NCI-H510A (cell line): ENCODE results near the gene SLC7A6OS.

Source experiments
- DNase-seq: peaks from one replicate; lab custom pipeline; 2025; lab: John Stamatoyannopoulos, UW

SLC7A6OS gene

GRCh38 chr16:68253721-68254120 is 57.0 kb downstream of the SLC7A6OS start:
- no peak for DNase-seq

- DNase-seq: no peak
Measured at GRCh38 chr16:68252383-68252782, 58.4 kb downstream of the SLC7A6OS start.

- no peak for DNase-seq
Measured at GRCh38 chr16:68251832-68252231, 58.9 kb downstream of the SLC7A6OS start.

- DNase-seq: no peak
Measured at GRCh38 chr16:68250951-68251350, 59.8 kb downstream of the SLC7A6OS start.

GRCh38 chr16:68249371-68249770 is 61.4 kb downstream of the SLC7A6OS start:
- no peak for DNase-seq
